WTC11 (cell line): ENCODE measurements around the gene SORCS2. TPM values are rescaled to one million over a fixed set of nuclear protein-coding genes. Genes with fewer than 3 reads are reported as not detected.

ENCODE experiments used
- ATAC-seq: fragments of 200-7000 bp; cut with Tn5 transposase; 2 replicates; pipeline ENCODE4 v1.10.0; 2021; ENCODE audit warnings: mild to moderate bottlenecking, moderate library complexity
- CTCF ChIA-PET: fragments of 300-600 bp; sonication (Branson Sonifier 250); formaldehyde crosslinking; loops from one replicate; lab custom pipeline; 2021; ENCODE audit warnings: antibody characterized with exemption; lab: Charles Lee
- POLR2A ChIA-PET: fragments of 350-600 bp; sonication (Branson Sonifier 250); formaldehyde crosslinking; loops from one replicate; lab custom pipeline; 2021; ENCODE audit warnings: antibody characterized with exemption; lab: Charles Lee
- DNase-seq: peaks from one replicate; pipeline ENCODE4 v3.0.0; 2021; ENCODE audit warnings: low spot score
- H3K27ac Mint-ChIP-seq: 2 replicates; pipeline ENCODE4 v1.8.0; 2021; ENCODE audit warnings: mixed read lengths
- H3K27me3 Mint-ChIP-seq: 2 replicates; pipeline ENCODE4 v1.8.0; 2021; ENCODE audit warnings: low read depth, mild to moderate bottlenecking, moderate library complexity, mixed read lengths
- H3K36me3 Mint-ChIP-seq: 2 replicates; pipeline ENCODE4 v1.8.0; 2021; ENCODE audit warnings: mixed read lengths
- H3K4me1 Mint-ChIP-seq: 2 replicates; pipeline ENCODE4 v1.8.0; 2022; ENCODE audit warnings: mixed read lengths
- H3K4me3 Mint-ChIP-seq: 2 replicates; pipeline ENCODE4 v1.8.0; 2021; ENCODE audit warnings: mild to moderate bottlenecking, moderate library complexity, mixed read lengths
- H3K9me3 Mint-ChIP-seq: 2 replicates; pipeline ENCODE4 v1.8.0; 2021; ENCODE audit warnings: mixed read lengths
- ATF2 ChIP-seq: sonication (generic); formaldehyde crosslinking; IDR thresholded peaks from 2 replicates; pipeline ENCODE4 v1.8.1; 2022; ENCODE audit warnings: low read depth, missing genetic modification reagents, borderline replicate concordance
- ATF3 ChIP-seq: sonication (generic); formaldehyde crosslinking; conservative IDR thresholded peaks from 2 replicates; pipeline ENCODE4 v1.8.1; 2022; ENCODE audit warnings: mild to moderate bottlenecking, missing genetic modification reagents
- CREM ChIP-seq: sonication (generic); formaldehyde crosslinking; IDR thresholded peaks from 2 replicates; pipeline ENCODE4 v1.8.1; 2022; ENCODE audit warnings: mild to moderate bottlenecking, missing genetic modification reagents, moderate library complexity
- EMX1 ChIP-seq: fragments of 250-450 bp; sonication (Bioruptor Pico); IDR thresholded peaks from 2 replicates; pipeline ENCODE4 v1.8.0; 2021; ENCODE audit warnings: mild to moderate bottlenecking
- ESRRA ChIP-seq: sonication (generic); formaldehyde crosslinking; IDR thresholded peaks from 2 replicates; pipeline ENCODE4 v1.8.1; 2022; ENCODE audit warnings: mild to moderate bottlenecking, missing genetic modification reagents, borderline replicate concordance
- FOXJ3 ChIP-seq: sonication (generic); formaldehyde crosslinking; IDR thresholded peaks from 2 replicates; pipeline ENCODE4 v1.9.0; 2021; ENCODE audit warnings: missing genetic modification reagents, mild to moderate bottlenecking, borderline replicate concordance
- GTF2I ChIP-seq: fragments of 250-450 bp; sonication (Bioruptor Pico); conservative IDR thresholded peaks from 2 replicates; pipeline ENCODE4 v1.4.0; 2021; ENCODE audit warnings: mild to moderate bottlenecking
- JUN ChIP-seq: sonication (generic); formaldehyde crosslinking; IDR thresholded peaks from 2 replicates; pipeline ENCODE4 v1.8.0; 2023; ENCODE audit warnings: mild to moderate bottlenecking, missing genetic modification reagents
- MAX ChIP-seq: sonication (generic); formaldehyde crosslinking; IDR thresholded peaks from 2 replicates; pipeline ENCODE4 v1.8.0; 2022; ENCODE audit warnings: mild to moderate bottlenecking, missing genetic modification reagents
- NFATC4 ChIP-seq: fragments of 250-450 bp; sonication (Bioruptor Pico); IDR thresholded peaks from 2 replicates; pipeline ENCODE4 v1.9.0; 2021; ENCODE audit warnings: mild to moderate bottlenecking
- PREB ChIP-seq: sonication (generic); formaldehyde crosslinking; IDR thresholded peaks from 2 replicates; pipeline ENCODE4 v1.8.1; 2022; ENCODE audit warnings: mild to moderate bottlenecking, missing genetic modification reagents, moderate library complexity, borderline replicate concordance
- PRRX2 ChIP-seq: fragments of 250-450 bp; sonication (Bioruptor Pico); IDR thresholded peaks from 2 replicates; pipeline ENCODE4 v1.8.0; 2021; ENCODE audit warnings: mild to moderate bottlenecking
- RELA ChIP-seq: sonication (generic); formaldehyde crosslinking; IDR thresholded peaks from 2 replicates; pipeline ENCODE4 v1.8.1; 2022; ENCODE audit warnings: missing genetic modification reagents, mild to moderate bottlenecking, borderline replicate concordance
- SMAD3 ChIP-seq: sonication (generic); formaldehyde crosslinking; IDR thresholded peaks from 2 replicates; pipeline ENCODE4 v1.8.0; 2022; ENCODE audit warnings: missing genetic modification reagents, mild to moderate bottlenecking, borderline replicate concordance
- SMAD4 ChIP-seq: sonication (generic); formaldehyde crosslinking; IDR thresholded peaks from 2 replicates; pipeline ENCODE4 v1.8.0; 2022; ENCODE audit warnings: mild to moderate bottlenecking, missing genetic modification reagents
- TP53 ChIP-seq: sonication (generic); formaldehyde crosslinking; IDR thresholded peaks from 2 replicates; pipeline ENCODE4 v1.8.1; 2023; ENCODE audit warnings: mild to moderate bottlenecking, missing genetic modification reagents
- ZMAT4 ChIP-seq: fragments of 250-450 bp; sonication (Bioruptor Pico); IDR thresholded peaks from 2 replicates; pipeline ENCODE4 v1.9.0; 2021; ENCODE audit warnings: mild to moderate bottlenecking
- ZNF219 ChIP-seq: sonication (generic); formaldehyde crosslinking; IDR thresholded peaks from 2 replicates; pipeline ENCODE4 v1.8.0; 2023; ENCODE audit warnings: missing genetic modification reagents, mild to moderate bottlenecking, borderline replicate concordance
- ZNF281 ChIP-seq: sonication (generic); formaldehyde crosslinking; IDR thresholded peaks from 2 replicates; pipeline ENCODE4 v1.8.0; 2023; ENCODE audit warnings: mild to moderate bottlenecking, missing genetic modification reagents
- ZNF396 ChIP-seq: fragments of 250-450 bp; sonication (Bioruptor Pico); IDR thresholded peaks from 2 replicates; pipeline ENCODE4 v1.8.0; 2021; ENCODE audit warnings: mild to moderate bottlenecking, moderate library complexity, borderline replicate concordance
- ZNF423 ChIP-seq: fragments of 250-450 bp; sonication (Bioruptor Pico); IDR thresholded peaks from 2 replicates; pipeline ENCODE4 v2.1.2; 2022; ENCODE audit warnings: mild to moderate bottlenecking, moderate library complexity
- ZNF512 ChIP-seq: sonication (generic); formaldehyde crosslinking; IDR thresholded peaks from 2 replicates; pipeline ENCODE4 v1.8.1; 2022; ENCODE audit warnings: missing genetic modification reagents, borderline replicate concordance
- ZNF671 ChIP-seq: fragments of 250-450 bp; sonication (Bioruptor Pico); IDR thresholded peaks from 2 replicates; pipeline ENCODE4 v1.8.0; 2021; ENCODE audit warnings: mild to moderate bottlenecking
- total RNA-seq: library from RNA; stranded (reverse); gene quantifications from 3 replicates; pipeline ENCODE4 v1.2.3, GENCODE V29; 2021

SORCS2 gene
- total RNA-seq, 1 experiment from 2014 or later: 6.6 TPM

GRCh38 chr4:7470111-7470510 lies 277.8 kb downstream of the SORCS2 start:
- Mint-ChIP-seq H3K4me3 (no peak overlapping the region), H3K36me3 (no peaks in the 10 kb centered on the region), H3K4me1 (peaks cover 13% of the 10 kb centered on the region), H3K27me3 (no peaks in the 10 kb centered on the region; the same call in 1 of the 2 replicates), H3K27ac (no peak overlapping the region), H3K9me3 (peaks cover 3% of the 10 kb centered on the region; the same call in 1 of the 2 replicates)
- ATAC-seq (no peak), DNase-seq (no peak)
- POLR2A ChIA-PET: no interaction called here
- CTCF ChIA-PET: interaction anchor here (2.4 kb wide), 1 partner anchor 9 kb away, joined by 11 read pairs; no protein-coding TSS in a partner anchor
- TF ChIP-seq JUN (CRISPR knock-in tag): no peak
- TF ChIP-seq ATF3: no peak
- no peak for TF ChIP-seq ESRRA
- no peak for TF ChIP-seq ZMAT4
- no peak for TF ChIP-seq ZNF396 (CRISPR knock-in tag)
- no peak for TF ChIP-seq ZNF512 (CRISPR knock-in tag)
- TF ChIP-seq ZNF219 (CRISPR knock-in tag): no peak

GRCh38 chr4:7470522-7471128 lies 278.3 kb downstream of the SORCS2 start:
- ChIA-PET POLR2A (no interaction called here), CTCF (interaction anchor here (2.4 kb wide), 1 partner anchor 9 kb away, joined by 11 read pairs; no protein-coding TSS in a partner anchor)
- ATAC-seq: no peak
- no peaks in the 10 kb centered on the region; the same call in 1 of the 2 replicates for H3K27me3 Mint-ChIP-seq
- TF ChIP-seq ZNF281 (CRISPR knock-in tag) (no peak), ATF2 (CRISPR knock-in tag) (no peak), ESRRA (no peak), PREB (no peak), MAX (CRISPR knock-in tag) (no peak)
- no peak for DNase-seq
- no peak overlapping the region for H3K27ac Mint-ChIP-seq
- H3K36me3 Mint-ChIP-seq: no peaks in the 10 kb centered on the region
- no peak overlapping the region for H3K4me3 Mint-ChIP-seq
- H3K4me1 Mint-ChIP-seq: peaks cover 13% of the 10 kb centered on the region
- peaks cover 1% of the 10 kb centered on the region; the same call in 1 of the 2 replicates for H3K9me3 Mint-ChIP-seq

- H3K36me3 Mint-ChIP-seq: no peaks in the 10 kb centered on the region
- TF ChIP-seq SMAD3 (no peak), CREM (CRISPR knock-in tag) (no peak), PRRX2 (no peak), NFATC4 (CRISPR knock-in tag) (no peak), EMX1 (no peak), ZNF423 (no peak), FOXJ3 (CRISPR knock-in tag) (no peak), TP53 (CRISPR knock-in tag) (no peak), RELA (CRISPR knock-in tag) (no peak), GTF2I (CRISPR knock-in tag) (no peak), ESRRA (no peak), SMAD4 (no peak), ZNF671 (no peak)
Measured at GRCh38 chr4:7472442-7473013, 280.2 kb downstream of the SORCS2 start.

More at GRCh38 chr4:7472442-7473013, 280.2 kb downstream of the SORCS2 start:
- CTCF ChIA-PET: interaction anchor here (2.4 kb wide), 1 partner anchor 11 kb away, joined by 11 read pairs; no protein-coding TSS in a partner anchor
- Mint-ChIP-seq H3K27me3 (no peaks in the 10 kb centered on the region; the same call in 1 of the 2 replicates), H3K27ac (no peak overlapping the region), H3K4me3 (no peak overlapping the region), H3K4me1 (peaks cover 13% of the 10 kb centered on the region), H3K9me3 (no peaks in the 10 kb centered on the region; the same call in 1 of the 2 replicates)
- peak; percentile 36 for DNase-seq
- POLR2A ChIA-PET: no interaction called here
- peak; percentile 69; the same call in 1 of the 2 replicates for ATAC-seq
